Measurements from ENCODE around the gene SLAMF6.
"Not testable (repeated sequence)": the region's sequence is repeated elsewhere in the genome, so short reads cannot be mapped to it uniquely, and the experiment has no call there.

Gene SLAMF6

GRCh38 chr1:160481979-160482596 is 41.0 kb downstream of the SLAMF6 start:
- no peak overlapping the region for H3K4me3 ChIP-seq (ENCODE audit: low read length)
- no peak for TF ChIP-seq ZNF274 (IDR thresholded peaks at IDR 0.05; ENCODE audit: low read depth, low read length)

- H3K4me3 ChIP-seq (ENCODE audit: low read length), result not testable (repeated sequence)
These were observed 42.3 kb downstream of the SLAMF6 start for GRCh38 chr1:160480781-160481180.

- H3K4me3 ChIP-seq (ENCODE audit: low read length), result not testable (repeated sequence)
These were observed 44.0 kb downstream of the SLAMF6 start for GRCh38 chr1:160479091-160479490.

- no peak for TF ChIP-seq ZNF274 (IDR thresholded peaks at IDR 0.05; ENCODE audit: low read depth, low read length)
- no peak overlapping the region for H3K4me3 ChIP-seq (ENCODE audit: low read length)
These were observed 48.4 kb downstream of the SLAMF6 start for GRCh38 chr1:160474392-160475242.

GRCh38 chr1:160472112-160472511 is 50.9 kb downstream of the SLAMF6 start:
- no peak for TF ChIP-seq ZNF274 (IDR thresholded peaks at IDR 0.05; ENCODE audit: low read depth, low read length)
- no peak overlapping the region for H3K4me3 ChIP-seq (ENCODE audit: low read length)

- TF ChIP-seq ZNF274 (IDR thresholded peaks at IDR 0.05; ENCODE audit: low read depth, low read length), result no peak
These were observed 51.8 kb downstream of the SLAMF6 start for GRCh38 chr1:160471253-160471652.

GRCh38 chr1:160467576-160467975 is 55.5 kb downstream of the SLAMF6 start:
- no peak for TF ChIP-seq ZNF274 (IDR thresholded peaks at IDR 0.05; ENCODE audit: low read depth, low read length)
- H3K4me3 ChIP-seq (ENCODE audit: low read length), result no peak overlapping the region

More at GRCh38 chr1:160471253-160471652, 51.8 kb downstream of the SLAMF6 start:
- no peak overlapping the region for H3K4me3 ChIP-seq (ENCODE audit: low read length)

GRCh38 chr1:160466961-160467360 is 56.1 kb downstream of the SLAMF6 start:
- H3K4me3 ChIP-seq (ENCODE audit: low read length), result no peak overlapping the region
- TF ChIP-seq ZNF274 (IDR thresholded peaks at IDR 0.05; ENCODE audit: low read depth, low read length), result no peak

GRCh38 chr1:160465123-160465522 is 57.9 kb downstream of the SLAMF6 start:
- no peak overlapping the region for H3K4me3 ChIP-seq (ENCODE audit: low read length)
- TF ChIP-seq ZNF274 (IDR thresholded peaks at IDR 0.05; ENCODE audit: low read depth, low read length), result no peak

GRCh38 chr1:160460683-160461287 is 62.3 kb downstream of the SLAMF6 start:
- TF ChIP-seq ZNF274 (IDR thresholded peaks at IDR 0.05; ENCODE audit: low read depth, low read length), result no peak
- H3K4me3 ChIP-seq (ENCODE audit: low read length), result peak overlapping the region; percentile 26; the same call in 1 of the 2 replicates

GRCh38 chr1:160460214-160460642 is 62.8 kb downstream of the SLAMF6 start:
- H3K4me3 ChIP-seq (ENCODE audit: low read length), result no peak overlapping the region
- no peak for TF ChIP-seq ZNF274 (IDR thresholded peaks at IDR 0.05; ENCODE audit: low read depth, low read length)

- TF ChIP-seq ZNF274 (IDR thresholded peaks at IDR 0.05; ENCODE audit: low read depth, low read length), result no peak
- H3K4me3 ChIP-seq (ENCODE audit: low read length), result no peak overlapping the region
These were observed 63.4 kb downstream of the SLAMF6 start for GRCh38 chr1:160459687-160460086.

- H3K4me3 ChIP-seq (ENCODE audit: low read length), result no peak overlapping the region
- TF ChIP-seq ZNF274 (IDR thresholded peaks at IDR 0.05; ENCODE audit: low read depth, low read length), result no peak
These were observed 64.0 kb downstream of the SLAMF6 start for GRCh38 chr1:160459056-160459455.

- TF ChIP-seq ZNF274 (IDR thresholded peaks at IDR 0.05; ENCODE audit: low read depth, low read length), result no peak
- no peak overlapping the region for H3K4me3 ChIP-seq (ENCODE audit: low read length)
These were observed 67.9 kb downstream of the SLAMF6 start for GRCh38 chr1:160455153-160455517.

Measured in GM08714 (cell line).